H9 (cell line): ENCODE data around the gene DIRAS3. TPM values are rescaled to one million over a fixed set of nuclear protein-coding genes. Genes with fewer than 3 reads are reported as not detected.

Source experiments
- DNase-seq: peaks from one replicate; pipeline ENCODE4 v3.0.0-alpha.2; 2017
- H2AFZ ChIP-seq: one replicate; pipeline ENCODE4 v1.6.1; 2013; ENCODE audit warnings: mild to moderate bottlenecking, low read length, control low read depth, moderate library complexity
- H2AK5ac ChIP-seq: 2 replicates; pipeline ENCODE4 v1.6.1; 2013; ENCODE audit warnings: low read length, control low read depth, mixed read lengths; ENCODE audit not compliant: insufficient read length
- H2BK120ac ChIP-seq: one replicate; pipeline ENCODE4 v1.6.1; 2013; ENCODE audit warnings: low read depth, mild to moderate bottlenecking, low read length, control low read depth, inconsistent platforms; ENCODE audit not compliant: poor library complexity, severe bottlenecking
- H2BK12ac ChIP-seq: 2 replicates; pipeline ENCODE4 v1.6.1; 2013; ENCODE audit warnings: low read length, control low read depth, mixed read lengths, low read depth; ENCODE audit not compliant: insufficient read length
- H2BK15ac ChIP-seq: 2 replicates; pipeline ENCODE4 v1.6.1; 2013; ENCODE audit warnings: low read depth, low read length, control low read depth
- H2BK20ac ChIP-seq: one replicate; pipeline ENCODE4 v1.6.1; 2013; ENCODE audit warnings: low read depth, mild to moderate bottlenecking, low read length, control low read depth, inconsistent platforms; ENCODE audit not compliant: poor library complexity, severe bottlenecking
- H2BK5ac ChIP-seq: 2 replicates; pipeline ENCODE4 v1.6.1; 2013; ENCODE audit warnings: low read length, control low read depth, mixed read lengths; ENCODE audit not compliant: insufficient read length
- H3K14ac ChIP-seq: 2 replicates; pipeline ENCODE4 v1.6.1; 2013; ENCODE audit warnings: low read length, control low read depth; ENCODE audit not compliant: insufficient read depth
- H3K18ac ChIP-seq: 2 replicates; pipeline ENCODE4 v1.6.1; 2013; ENCODE audit warnings: low read depth, mild to moderate bottlenecking, mixed read lengths, low read length, control low read depth; ENCODE audit not compliant: insufficient read length
- H3K23ac ChIP-seq: 2 replicates; pipeline ENCODE4 v1.6.1; 2013; ENCODE audit warnings: low read length, control low read depth, mixed read lengths, low read depth; ENCODE audit not compliant: insufficient read length
- H3K23me2 ChIP-seq: 2 replicates; pipeline ENCODE4 v1.6.1; 2013; ENCODE audit warnings: low read depth, mild to moderate bottlenecking, mixed read lengths, low read length, control low read depth; ENCODE audit not compliant: insufficient read length, poor library complexity, severe bottlenecking
- H3K27ac ChIP-seq: 2 replicates; pipeline ENCODE4 v1.5.1; 2013; ENCODE audit warnings: low read length, control low read depth, mixed read lengths, low read depth; ENCODE audit not compliant: insufficient read length
- H3K27me3 ChIP-seq: 2 replicates; pipeline ENCODE4 v1.6.1; 2013; ENCODE audit warnings: low read length, control low read depth, inconsistent platforms; ENCODE audit not compliant: insufficient read depth
- H3K4ac ChIP-seq: 2 replicates; pipeline ENCODE4 v1.6.1; 2013; ENCODE audit warnings: low read depth, mild to moderate bottlenecking, control low read depth, inconsistent platforms, low read length, moderate library complexity
- H3K4me1 ChIP-seq: 2 replicates; pipeline ENCODE4 v1.6.1; 2013; ENCODE audit warnings: low read length, control low read depth, inconsistent platforms; ENCODE audit not compliant: insufficient read depth
- H3K4me2 ChIP-seq: 2 replicates; pipeline ENCODE4 v1.6.1; 2013; ENCODE audit warnings: low read length, control low read depth, mixed read lengths; ENCODE audit not compliant: insufficient read length, insufficient read depth
- H3K56ac ChIP-seq: 2 replicates; pipeline ENCODE4 v1.6.1; 2013; ENCODE audit warnings: low read depth, mild to moderate bottlenecking, mixed read lengths, low read length, control low read depth; ENCODE audit not compliant: insufficient read length
- H3K79me1 ChIP-seq: 2 replicates; pipeline ENCODE4 v1.6.1; 2013; ENCODE audit warnings: low read depth, mild to moderate bottlenecking, moderate library complexity, low read length, control low read depth, inconsistent platforms; ENCODE audit not compliant: insufficient read depth, poor library complexity, severe bottlenecking
- H3K79me2 ChIP-seq: 2 replicates; pipeline ENCODE4 v1.6.1; 2013; ENCODE audit warnings: low read length, control low read depth, inconsistent platforms; ENCODE audit not compliant: insufficient read depth
- H3K9ac ChIP-seq: 2 replicates; pipeline ENCODE4 v1.6.1; 2013; ENCODE audit warnings: low read length, control low read depth, mixed read lengths; ENCODE audit not compliant: insufficient read length; ENCODE audit errors: extremely low read depth
- H3K9me3 ChIP-seq: one replicate; pipeline ENCODE4 v1.6.1; 2013; ENCODE audit warnings: low read depth, low read length, inconsistent platforms; ENCODE audit not compliant: control insufficient read depth
- H3T11ph ChIP-seq: one replicate; pipeline ENCODE4 v1.6.1; 2013; ENCODE audit warnings: mild to moderate bottlenecking, low read length, control low read depth, inconsistent platforms
- H4K20me1 ChIP-seq: one replicate; pipeline ENCODE4 v1.6.1; 2013; ENCODE audit not compliant: control insufficient read depth, insufficient read length, insufficient read depth
- H4K5ac ChIP-seq: 2 replicates; pipeline ENCODE4 v1.6.1; 2013; ENCODE audit warnings: low read depth, mild to moderate bottlenecking, mixed read lengths, low read length, control low read depth; ENCODE audit not compliant: insufficient read length
- H4K8ac ChIP-seq: replicated peaks from 2 replicates; pipeline ENCODE4 v1.6.1; 2013; ENCODE audit warnings: low read length, control low read depth, mixed read lengths, low read depth; ENCODE audit not compliant: insufficient read length
- H4K91ac ChIP-seq: 2 replicates; pipeline ENCODE4 v1.6.1; 2013; ENCODE audit warnings: low read depth, mild to moderate bottlenecking, moderate library complexity, mixed read lengths, low read length, control low read depth; ENCODE audit not compliant: insufficient read length
- H3K27ac Mint-ChIP-seq, 3 experiments: 2 replicates in 2 of 3; 3 replicates in 1 of 3; pipeline ENCODE4 v1.8.0; 2020 to 2021; ENCODE audit warnings: mixed read lengths in 3 of 3, mild to moderate bottlenecking in 1 of 3, moderate library complexity in 1 of 3
- H3K27me3 Mint-ChIP-seq: 2 replicates; pipeline ENCODE4 v1.8.0; 2021; ENCODE audit warnings: low read depth, mild to moderate bottlenecking, moderate library complexity, mixed read lengths
- H3K36me3 Mint-ChIP-seq, 3 experiments: 2 replicates in 2 of 3; 3 replicates in 1 of 3; pipeline ENCODE4 v1.8.0; 2020 to 2021; ENCODE audit warnings: low read depth in 3 of 3, mixed read lengths in 3 of 3; ENCODE audit not compliant: insufficient read depth in 1 of 3
- H3K4me1 Mint-ChIP-seq, 2 experiments: 2 replicates each; pipeline ENCODE4 v1.8.0; 2020; ENCODE audit warnings: mixed read lengths in 2 of 2
- H3K4me3 Mint-ChIP-seq, 2 experiments: 2 replicates in 1 of 2; 3 replicates in 1 of 2; pipeline ENCODE4 v1.8.0; 2020 to 2021; ENCODE audit warnings: mild to moderate bottlenecking in 2 of 2, mixed read lengths in 2 of 2, moderate library complexity in 1 of 2
- H3K9me3 Mint-ChIP-seq, 2 experiments: 2 replicates in 1 of 2; 3 replicates in 1 of 2; pipeline ENCODE4 v1.8.0; 2020; ENCODE audit warnings: mild to moderate bottlenecking in 2 of 2, mixed read lengths in 2 of 2, moderate library complexity in 1 of 2
- CTCF ChIP-seq: fragments of 200-600 bp; sonication (generic); conservative IDR thresholded peaks from 3 replicates; pipeline ENCODE4 v1.8.0; 2021; ENCODE audit warnings: antibody characterized with exemption, mild to moderate bottlenecking
- WGBS: extraction: QIAGEN DNeasy Blood & Tissue Kit; methylation state at CpG from one replicate; pipeline ENCODE4 v1.1.7; 2013; ENCODE audit warnings: missing lambda C conversion rate, low lambda C conversion rate, mixed read lengths; ENCODE audit not compliant: insufficient read length; ENCODE audit errors: extremely low coverage; 5-methylcytosine and 5-hydroxymethylcytosine counted together
- total RNA-seq: library from RNA; stranded (reverse); gene quantifications from 2 replicates; pipeline ENCODE4 v1.2.1, GENCODE V29; 2021

Gene DIRAS3
- total RNA-seq, 1 experiment from 2014 or later, result not detected

DNA sequence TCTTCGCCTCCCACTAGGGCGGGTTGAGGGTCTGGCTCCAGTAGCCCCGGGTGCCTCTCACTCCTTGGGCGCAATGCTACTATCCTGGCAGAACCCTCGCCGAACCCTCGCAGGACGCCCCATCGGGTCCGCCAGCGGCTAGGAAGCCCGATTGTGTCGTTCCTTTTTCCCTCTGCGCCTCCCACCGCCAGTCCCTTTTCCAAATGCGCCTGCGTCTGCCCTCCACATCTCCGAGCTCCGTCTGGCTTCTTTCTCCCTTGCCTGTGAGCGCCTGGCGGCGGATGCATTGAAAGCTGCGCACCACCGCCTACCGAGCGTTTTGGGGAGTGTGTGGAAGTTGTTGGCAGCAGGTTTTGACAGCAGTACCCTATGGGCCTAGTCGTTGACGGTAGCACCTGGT, 1.0 kb upstream of the DIRAS3 start:
- no peaks in the 10 kb centered on the region for H3K36me3 Mint-ChIP-seq
- no peak overlapping the region for H4K91ac ChIP-seq
- no peak overlapping the region for H4K5ac ChIP-seq
- DNase-seq, result peak; percentile 79
- H3T11ph ChIP-seq, result no peak overlapping the region
- H4K20me1 ChIP-seq, result no peaks in the 10 kb centered on the region
- no peak overlapping the region for H4K8ac ChIP-seq
- H3K27ac ChIP-seq, result no peak overlapping the region
- H2AK5ac ChIP-seq, result no peak overlapping the region
- no peak overlapping the region for H2BK12ac ChIP-seq
- no peak overlapping the region for H3K56ac ChIP-seq
- H3K4me3 Mint-ChIP-seq, result peak overlapping the region; percentile 34 to 71; a peak in 4 of 5 replicates
- H3K4me1 Mint-ChIP-seq, result peaks cover 15 to 16% of the 10 kb centered on the region in 2 experiments
- H3K23ac ChIP-seq, result no peak overlapping the region
- H3K14ac ChIP-seq, result no peak overlapping the region
- peaks cover 2 to 3% of the 10 kb centered on the region in 2 experiments; a peak in 3 of 5 replicates for H3K9me3 Mint-ChIP-seq
- H2BK120ac ChIP-seq, result no peak overlapping the region
- H3K27me3 ChIP-seq, result peaks cover 9% of the 10 kb centered on the region
- H2BK20ac ChIP-seq, result no peak overlapping the region
- H3K23me2 ChIP-seq, result peaks cover 3% of the 10 kb centered on the region
- H3K79me2 ChIP-seq, result no peaks in the 10 kb centered on the region
- no peak overlapping the region for H2BK5ac ChIP-seq
- TF ChIP-seq CTCF, result peak; percentile 50; the same call in 2 of the 3 replicates
- no peaks in the 10 kb centered on the region for H3K79me1 ChIP-seq
- no peak overlapping the region for H2BK15ac ChIP-seq
- H3K27ac Mint-ChIP-seq, result no peak overlapping the region
- no peak overlapping the region for H3K4ac ChIP-seq
- peak overlapping the region; percentile 45 for H3K4me2 ChIP-seq
- no peak overlapping the region for H3K9ac ChIP-seq
- no peak overlapping the region for H3K18ac ChIP-seq
- H3K4me1 ChIP-seq, result no peaks in the 10 kb centered on the region
- WGBS, result no CpG with 5 or more reads among the region's 28 CpGs
- peaks cover 62% of the 10 kb centered on the region for H3K27me3 Mint-ChIP-seq
- no peak overlapping the region for H2AFZ ChIP-seq
- no peaks in the 10 kb centered on the region for H3K9me3 ChIP-seq
